ENCODE results near the gene RTP5. TPM values are rescaled to one million over a fixed set of nuclear protein-coding genes. Genes with fewer than 3 reads are reported as not detected.
A peak's percentile ranks its signal among the peaks of the same experiment; 100 is the strongest.

Gene RTP5
- total RNA-seq, 1 donor from 2014 or later, result not detected

DNA sequence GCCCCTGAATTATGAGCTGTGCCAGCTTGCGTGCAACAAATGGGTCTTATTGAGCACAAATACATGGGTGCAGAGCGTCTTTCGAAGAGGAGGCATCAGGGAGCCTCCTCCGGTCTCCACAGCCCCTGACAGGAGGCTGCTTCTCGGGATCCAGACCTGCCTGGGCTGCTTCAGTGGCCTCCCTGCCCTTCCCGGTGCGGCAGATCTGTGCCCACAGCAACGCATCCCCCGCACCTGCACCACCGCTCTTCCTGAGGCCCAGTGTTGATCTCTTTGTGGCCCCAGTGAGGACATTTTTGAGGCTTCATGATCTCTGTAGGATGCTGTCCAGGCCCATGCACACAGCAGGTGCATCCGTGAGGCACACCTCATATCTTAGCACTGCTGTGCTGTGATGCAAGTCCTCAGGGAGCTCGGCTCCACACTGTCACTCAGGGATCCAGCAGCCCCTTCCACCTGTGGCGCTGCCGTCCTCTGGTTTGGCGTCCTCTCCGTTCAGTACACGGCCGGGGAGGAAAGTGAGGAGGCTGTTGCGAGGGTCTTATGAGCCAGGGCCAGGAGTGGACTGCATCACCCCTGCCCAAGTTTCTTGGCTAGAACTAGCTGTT is 17.4 kb downstream of the RTP5 start:
- DNase-seq (ENCODE audit: low read depth in 2 of 2), result no peak

DNA sequence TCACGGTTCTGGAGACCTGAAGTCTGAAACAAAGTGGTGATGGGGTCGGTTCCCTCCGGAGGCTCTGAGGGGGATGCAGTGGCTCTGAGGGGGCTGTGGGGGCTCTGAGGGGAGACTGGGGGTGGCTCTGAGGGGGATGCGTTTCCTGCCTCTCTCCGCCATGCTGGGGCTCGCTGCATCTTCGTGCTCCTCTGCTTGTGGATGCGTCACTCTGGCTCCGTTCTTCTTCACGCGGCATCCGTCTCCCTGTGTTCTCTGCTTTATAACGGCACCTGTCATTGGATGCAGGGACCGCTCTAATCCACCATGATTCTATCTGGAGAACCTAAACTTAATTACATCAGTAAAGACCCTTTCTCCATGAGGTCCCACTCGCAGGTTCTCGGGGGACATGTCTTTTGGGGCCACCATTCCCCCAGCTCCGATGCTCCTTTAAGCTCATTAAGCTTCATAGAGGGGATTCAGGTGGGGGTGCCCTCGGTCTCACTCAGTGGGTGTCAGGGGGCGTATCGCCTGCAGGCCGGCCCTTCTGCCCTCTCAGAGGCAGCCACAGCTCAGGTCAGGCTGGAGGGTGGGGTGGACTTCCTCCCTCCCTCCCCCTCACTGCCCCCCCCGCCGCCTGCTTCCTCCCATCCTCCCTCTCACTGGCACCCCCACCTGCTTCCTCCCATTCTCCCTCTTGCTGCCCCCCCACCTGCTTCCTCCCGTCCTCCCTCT is 18.4 kb downstream of the RTP5 start:
- no peak for DNase-seq (ENCODE audit: low read depth in 2 of 2)

DNA sequence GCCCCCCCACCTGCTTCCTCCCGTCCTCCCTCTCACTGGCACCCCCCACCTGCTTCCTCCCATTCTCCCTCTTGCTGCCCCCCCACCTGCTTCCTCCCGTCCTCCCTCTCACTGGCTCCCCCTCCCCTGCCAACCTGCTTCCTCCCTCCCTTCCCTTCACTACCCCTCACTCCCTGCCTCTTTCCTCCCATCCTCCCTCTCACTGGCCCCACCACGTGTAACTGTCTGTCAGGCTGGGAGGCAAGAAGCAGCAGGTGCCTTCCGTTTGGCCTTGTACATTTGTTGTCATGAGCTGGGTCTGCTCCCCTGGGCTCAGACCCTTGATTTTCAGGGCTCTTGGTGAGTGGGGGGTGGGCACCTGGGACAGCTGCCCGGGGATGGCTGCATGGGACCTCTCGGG is 19.1 kb downstream of the RTP5 start:
- no peak for DNase-seq (ENCODE audit: low read depth in 2 of 2)

DNA sequence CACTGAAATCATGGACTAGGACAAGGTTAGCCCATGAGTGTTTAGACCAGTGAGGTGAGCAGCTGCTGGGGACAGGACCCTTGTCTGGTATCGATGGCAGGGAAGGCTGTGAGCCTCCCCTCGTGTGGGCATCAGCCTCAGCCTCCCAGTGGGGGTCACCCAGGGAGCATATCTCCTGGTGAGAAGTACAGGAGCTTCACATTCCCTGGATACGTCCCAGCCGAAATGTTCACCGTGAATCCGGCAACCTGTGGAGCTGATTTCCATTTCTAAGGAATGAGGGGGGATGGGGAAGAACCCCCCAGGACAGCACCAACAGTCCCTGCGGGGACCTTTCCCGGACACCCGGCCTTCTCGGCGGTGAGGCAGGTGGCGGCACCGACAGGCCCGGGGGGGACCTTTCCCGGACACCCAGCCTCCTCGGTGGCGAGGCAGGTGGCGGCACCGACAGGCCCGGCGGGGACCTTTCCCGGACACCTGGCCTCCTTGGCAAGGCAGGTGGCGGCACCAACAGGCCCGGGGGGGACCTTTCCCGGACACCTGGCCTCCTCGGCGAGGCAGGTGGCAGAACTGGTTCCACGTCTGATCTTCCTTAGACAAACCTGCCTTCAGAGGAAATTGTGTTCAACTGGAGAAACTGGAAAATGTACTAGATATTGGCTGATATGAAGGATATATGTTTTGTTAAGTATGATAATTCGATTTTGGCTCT is 21.2 kb downstream of the RTP5 start:
- DNase-seq (ENCODE audit: low read depth in 2 of 2), result no peak

DNA sequence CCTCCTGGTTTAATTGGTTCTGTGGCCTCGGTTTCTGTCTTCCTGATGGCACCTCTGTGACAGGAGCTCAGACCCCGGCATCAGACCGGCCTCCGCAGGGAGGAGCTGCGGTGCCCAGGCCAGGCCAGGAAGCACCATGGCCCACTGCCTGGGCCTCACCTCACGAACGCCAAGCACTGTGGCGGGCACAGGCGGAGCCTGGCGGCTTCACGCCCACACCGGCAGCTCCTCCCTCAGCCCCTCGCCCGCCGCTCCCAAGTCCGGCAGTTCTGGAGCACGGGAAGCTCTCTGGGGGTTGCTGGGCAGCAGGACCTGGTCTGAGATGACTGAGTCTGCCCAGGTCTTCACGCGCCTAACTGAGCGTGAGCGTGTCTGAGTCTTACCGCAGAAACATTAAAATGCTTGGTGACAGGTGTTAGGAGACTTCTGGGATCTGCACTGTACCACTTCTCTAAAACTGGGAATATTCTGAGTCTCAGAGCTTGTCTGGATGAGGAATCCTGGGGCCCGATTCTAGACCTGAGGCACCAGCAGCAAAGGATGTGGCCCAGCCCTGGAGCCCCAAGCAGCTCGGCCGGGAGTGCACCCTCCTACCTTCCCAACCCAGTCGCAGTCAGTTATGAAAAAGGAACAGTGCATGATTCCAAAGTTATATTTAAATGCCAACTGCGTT is 21.9 kb downstream of the RTP5 start:
- no peak for DNase-seq (ENCODE audit: low read depth in 2 of 2)

DNA sequence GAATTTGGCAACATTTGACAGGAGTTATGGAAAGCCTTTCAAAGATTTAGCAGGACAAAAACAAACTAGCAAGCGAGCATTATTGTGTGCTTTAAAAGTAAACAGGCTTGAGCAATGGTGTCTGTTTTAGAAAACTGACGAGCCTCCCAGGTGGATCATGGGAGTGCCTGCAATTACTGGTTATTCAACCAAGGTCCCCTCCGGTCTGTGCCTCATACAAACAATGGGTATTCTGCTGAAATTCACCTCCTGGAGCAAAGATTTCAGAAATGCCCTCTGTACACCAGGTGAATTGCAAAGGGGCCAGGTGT is 22.4 kb downstream of the RTP5 start:
- DNase-seq (ENCODE audit: low read depth in 2 of 2), result no peak

DNA sequence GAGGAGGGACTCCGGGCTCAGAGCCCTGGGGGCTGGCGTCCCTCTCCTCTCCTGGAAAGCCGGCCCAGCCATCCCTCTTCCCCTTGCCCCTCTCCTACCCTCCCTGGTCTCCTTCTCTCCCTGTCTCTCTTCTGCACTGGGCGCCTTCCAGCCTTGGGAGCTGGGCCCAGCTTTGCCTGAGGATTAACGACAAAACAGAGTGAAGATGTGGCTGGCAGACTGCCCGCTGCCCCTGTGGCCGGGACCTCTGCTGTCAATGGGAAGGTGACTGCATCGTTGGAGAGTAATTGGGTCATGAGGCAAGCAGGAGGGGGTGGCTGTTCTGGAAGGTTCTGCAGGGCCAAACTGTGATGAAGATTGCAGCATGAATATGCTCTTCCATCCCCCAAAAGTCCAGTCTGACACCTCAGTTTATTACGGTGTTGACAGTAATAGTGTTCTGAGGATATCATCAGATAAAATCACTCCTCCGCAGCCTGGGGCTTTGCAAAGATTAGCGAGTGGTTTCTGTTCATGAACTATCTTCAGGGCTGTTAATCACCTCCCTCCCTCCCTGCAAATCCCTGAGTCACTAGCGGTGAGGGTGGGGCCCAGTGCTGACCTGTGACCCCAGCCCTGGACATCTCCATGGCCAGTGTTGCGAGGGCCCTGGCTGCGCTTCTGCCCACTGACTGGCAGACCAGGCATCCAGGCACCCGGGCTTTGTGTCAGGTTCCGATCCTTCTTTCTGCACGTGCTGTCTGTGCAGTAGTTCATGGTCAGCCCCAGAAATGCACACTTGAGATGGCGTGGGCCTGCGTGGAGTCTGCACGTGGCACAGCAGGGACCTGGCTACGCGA is 23.0 kb downstream of the RTP5 start:
- DNase-seq (ENCODE audit: low read depth in 2 of 2), result no peak

DNA sequence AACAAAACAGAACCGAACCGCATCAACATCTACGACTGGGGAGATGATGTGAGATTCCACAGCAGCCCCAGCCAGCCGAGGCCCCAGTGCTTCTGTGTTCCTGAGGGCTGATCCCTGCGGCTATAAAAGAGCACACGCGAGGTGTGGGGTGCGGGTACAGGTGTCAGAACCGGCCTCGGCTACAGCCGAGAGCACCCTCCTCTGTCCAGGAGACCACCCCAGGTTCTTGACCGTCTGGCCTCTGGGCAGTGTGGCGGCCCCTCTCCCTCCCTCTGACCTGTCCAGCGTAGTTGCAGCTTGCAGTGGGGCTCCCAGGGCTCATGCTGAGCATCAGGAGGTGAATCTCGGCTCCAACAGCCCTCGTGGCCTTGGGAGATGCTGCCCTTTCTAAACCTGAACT is 23.7 kb downstream of the RTP5 start:
- DNase-seq (ENCODE audit: low read depth in 2 of 2), result no peak

DNA sequence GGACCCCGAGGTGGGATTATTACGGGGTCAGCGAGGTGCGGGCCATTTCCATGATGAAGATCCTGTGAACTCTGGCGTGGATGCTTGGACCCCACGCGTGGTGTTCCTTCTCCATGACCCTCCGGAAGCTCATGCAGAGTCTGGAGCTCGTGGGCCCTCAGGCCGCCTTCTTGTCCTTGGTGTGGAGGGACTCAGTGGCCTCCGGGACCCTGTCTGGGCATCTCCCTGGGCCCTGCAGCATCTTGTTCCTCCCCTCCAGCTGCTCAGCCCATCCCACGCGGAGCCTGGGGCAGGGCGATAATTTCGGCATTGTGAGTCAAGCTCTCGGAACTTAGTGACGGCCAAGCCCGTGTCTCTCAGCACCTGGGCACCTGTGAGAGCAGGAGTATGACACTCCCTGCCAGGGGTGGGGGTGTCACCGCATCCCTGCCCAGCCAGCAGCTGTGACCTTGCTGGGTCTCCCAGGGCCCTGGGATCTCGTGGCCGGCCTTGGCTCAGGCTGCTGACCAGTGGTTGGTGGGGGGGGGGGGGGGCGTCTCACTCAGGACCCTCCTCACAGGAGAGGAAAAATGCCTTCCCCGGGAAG is 24.6 kb downstream of the RTP5 start:
- DNase-seq (ENCODE audit: low read depth in 2 of 2), result no peak

DNA sequence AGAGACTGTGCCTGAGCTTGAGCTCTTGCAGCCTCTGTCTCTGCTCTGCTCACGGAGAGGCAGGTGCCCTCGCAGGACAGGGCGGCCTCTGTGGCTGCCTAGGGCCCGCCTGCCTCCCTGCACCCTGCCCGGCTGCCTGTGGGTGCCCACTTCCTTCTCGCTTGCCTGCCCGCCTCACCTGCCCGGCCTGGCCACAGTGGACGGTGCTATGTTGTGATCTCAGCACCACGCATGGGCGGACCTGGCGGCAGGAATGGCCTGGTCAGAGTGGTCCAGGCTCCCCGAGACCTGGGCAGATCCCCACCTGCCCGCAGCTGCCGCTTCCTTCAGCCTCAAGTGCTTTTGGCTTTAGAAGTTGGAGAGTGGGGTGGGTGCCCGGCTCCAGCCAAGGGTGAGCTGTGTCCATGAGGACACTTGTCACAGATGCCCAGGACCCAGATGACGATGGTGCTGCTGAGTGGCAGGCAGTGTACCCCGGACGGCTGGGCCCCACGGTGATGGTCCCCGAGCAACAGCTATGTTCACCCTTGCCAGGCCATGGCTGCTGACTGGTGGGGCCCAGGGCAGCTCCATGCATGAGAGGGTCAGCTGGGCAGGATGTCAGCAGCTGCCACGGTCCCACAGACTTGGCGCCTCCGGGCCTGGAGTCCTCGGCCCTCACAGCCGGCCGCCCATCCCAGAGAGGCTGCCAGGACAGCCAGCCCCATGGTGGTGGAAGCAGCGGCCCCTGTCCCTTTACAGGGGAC is 25.3 kb downstream of the RTP5 start:
- DNase-seq (ENCODE audit: low read depth in 2 of 2), result no peak

DNA sequence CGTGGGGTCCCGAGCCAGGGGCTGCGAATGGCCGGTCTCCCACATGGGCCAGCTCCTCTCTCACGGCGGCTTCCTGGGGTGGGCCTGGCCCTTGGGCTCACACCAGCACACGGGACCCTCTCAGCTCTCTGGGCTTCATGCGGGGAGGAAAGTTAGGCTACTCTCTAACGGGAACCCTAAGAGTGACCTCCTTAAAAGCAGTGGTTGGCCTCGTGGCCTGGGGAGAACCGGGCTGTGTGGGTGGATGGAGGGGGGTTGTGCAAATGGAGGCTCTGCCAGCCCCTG is 25.8 kb downstream of the RTP5 start:
- no peak for DNase-seq (ENCODE audit: low read depth in 2 of 2)

DNA sequence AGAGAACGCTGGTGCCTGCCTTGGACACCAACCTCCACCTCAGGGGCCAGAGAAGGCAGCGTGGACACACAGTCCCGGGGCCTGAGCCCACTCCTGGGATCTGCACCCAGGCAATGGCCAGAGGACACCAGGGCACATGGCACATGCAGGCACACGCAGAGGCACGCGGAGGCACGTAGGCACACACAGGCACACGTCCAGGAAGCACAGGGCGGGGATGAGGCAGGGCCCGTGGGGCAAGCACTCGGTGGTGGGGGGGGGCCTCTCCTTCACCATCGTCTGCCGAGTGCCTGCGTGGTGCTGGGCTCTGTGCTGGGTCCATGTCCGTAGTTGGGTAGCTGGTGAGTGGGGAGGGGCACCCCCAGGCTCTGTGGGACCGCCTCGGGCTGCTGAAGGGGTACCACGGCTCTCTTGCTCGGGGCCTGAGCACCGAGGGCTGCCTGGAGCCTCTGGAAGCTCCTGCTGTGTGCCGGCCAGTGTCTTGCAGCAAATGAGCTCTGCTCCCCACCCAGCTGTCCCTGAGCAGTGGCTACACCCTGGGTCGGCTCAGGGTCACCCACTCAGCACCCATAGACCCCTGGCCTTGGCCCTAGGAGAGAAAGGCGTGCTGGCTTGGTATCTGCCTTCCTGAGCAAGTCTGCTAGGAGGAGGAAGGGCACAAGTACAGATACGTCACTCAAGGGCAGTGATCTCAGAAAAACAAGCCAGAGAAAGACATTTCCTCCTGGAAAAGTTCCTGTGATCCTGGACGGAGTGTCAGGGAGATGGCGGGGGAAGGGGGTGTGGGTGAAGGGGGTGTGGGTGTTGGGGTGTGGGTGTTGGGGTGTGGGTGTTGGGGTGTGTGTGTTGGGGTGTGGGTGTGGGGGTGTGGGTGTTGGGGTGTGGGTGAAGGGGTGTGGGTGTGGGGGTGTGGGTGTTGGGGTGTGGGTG is 26.4 kb downstream of the RTP5 start:
- peak in 1 of 2 donors; percentile 68 for DNase-seq (ENCODE audit: low read depth in 2 of 2)

DNA sequence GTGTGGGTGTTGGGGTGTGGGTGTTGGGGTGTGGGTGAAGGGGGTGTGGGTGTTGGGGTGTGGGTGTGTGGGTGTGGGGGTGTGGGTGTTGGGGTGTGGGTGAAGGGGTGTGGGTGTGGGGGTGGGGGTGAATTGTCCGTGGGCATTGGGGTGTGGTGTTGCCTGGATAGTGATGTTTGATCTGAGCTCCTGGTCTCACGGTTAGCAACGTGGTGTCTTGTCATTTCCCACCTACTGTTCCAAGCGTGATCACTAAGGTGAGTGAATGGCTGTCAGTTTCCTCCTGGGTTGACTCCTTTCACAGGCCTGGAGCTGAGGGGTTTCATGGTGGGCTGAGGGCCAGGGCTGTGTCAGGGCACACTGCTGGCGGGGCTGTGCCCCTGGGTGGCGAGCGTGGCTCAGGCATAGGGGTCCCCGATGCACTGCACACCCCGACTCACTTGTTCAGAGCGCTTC is 27.2 kb downstream of the RTP5 start:
- DNase-seq (ENCODE audit: low read depth in 2 of 2), result no peak

DNA sequence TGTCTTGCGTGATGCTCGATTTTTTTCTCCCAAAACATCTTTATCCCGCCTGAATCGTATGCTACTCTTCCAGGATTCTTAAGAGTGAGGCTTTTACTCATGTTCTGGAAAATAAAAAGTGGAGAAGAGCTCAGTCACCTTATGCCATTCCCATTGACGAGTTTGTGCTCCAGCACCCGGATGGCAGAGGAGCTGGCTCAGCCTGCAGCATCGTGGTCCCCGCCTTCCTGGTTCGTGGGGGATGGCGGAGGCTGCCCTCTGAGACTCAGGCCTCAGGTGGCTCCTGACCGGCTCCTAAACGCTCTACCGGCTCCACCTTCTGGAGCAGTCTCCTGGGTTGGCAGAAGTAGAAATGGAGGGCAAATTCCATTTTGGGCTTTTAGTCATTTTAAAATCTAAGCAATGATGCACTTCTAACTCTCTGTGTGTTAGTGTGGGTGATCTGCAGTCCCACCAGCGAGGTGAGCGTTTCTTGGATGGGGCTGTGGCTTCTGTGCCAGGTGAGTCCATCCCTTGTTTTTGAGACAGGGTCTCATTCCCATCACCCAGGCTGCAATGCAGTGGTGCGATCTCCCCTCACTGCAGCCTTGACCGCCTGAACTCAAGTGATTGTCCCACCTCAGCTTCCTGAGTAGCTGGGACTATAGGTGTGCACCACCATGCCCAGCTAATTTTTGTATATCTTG is 27.8 kb downstream of the RTP5 start:
- no peak for DNase-seq (ENCODE audit: low read depth in 2 of 2)

DNA sequence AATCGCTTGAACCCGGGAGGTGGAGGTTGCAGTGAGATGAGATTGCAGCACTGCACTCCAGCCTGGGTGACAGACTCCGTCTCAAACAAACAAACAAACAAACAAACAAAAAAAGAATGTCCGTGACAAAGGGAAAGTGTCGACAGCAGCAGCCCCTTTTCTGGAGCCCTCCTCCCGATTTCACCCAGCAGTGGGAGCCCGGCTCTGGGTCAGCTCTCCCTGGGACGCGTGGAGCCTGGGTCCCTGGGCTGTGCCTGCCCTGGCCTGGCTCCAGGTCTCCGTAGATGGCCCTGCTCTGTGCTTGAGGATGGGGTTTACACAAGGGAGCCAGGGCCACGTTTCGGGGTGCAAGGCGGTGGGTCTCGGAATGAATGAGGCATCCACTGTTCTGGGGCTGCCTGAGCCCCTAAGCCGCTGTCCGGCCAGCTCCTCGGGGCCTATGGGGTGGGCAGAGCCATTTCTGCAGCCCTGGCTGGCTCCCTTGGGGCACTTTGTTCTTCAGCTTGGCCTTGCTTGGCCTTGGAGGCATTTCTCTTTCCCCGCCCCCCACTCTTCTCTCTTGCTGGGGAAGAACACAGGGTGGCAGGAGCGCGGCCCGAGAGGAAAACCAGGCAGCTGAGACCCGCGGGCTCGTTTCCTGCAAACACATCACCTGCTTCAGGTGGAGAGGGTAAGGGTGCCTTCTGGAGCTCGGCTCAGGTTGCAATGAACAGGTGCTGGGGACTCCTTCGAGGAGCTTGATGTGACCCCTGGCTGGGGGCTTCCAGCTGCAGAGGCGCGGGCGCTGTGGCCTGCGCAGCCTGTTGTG is 29.1 kb downstream of the RTP5 start:
- DNase-seq (ENCODE audit: low read depth in 2 of 2), result no peak

DNA sequence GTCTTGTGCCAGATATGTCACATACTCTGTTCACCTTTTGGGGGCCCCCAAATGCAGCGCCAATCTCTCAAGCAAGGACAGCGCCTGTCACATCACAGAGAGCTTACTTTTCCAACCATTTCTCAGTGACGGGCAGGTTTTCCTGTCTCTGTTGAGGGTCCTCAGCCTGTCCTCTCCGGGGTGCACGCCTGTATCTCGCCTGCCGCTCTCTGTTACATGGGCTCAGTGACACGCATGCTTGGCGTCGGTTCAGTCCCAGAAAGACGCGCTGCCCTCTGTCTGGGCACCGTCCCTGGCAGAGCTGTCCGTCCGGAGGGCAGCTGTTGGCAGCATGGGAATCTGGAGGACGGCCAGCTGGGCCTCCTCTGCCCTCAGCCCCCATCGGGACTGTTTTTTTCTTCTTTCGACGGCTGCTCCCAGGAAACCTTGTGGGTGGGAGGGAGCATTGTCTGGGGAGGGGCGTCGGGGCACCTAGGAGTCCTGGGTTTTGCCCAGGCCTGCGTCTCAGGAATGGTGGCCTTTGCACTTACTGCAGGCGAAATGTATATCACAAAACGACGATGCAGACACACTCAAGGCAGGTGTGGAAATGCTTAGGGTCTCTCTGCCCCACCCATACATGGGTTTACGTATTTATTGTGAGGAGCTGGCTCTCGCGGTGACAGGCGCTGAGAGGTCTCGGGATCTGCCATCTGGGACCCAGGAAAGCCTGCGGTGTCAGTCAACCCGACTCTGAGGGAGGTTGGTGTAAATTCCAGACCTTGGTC is 30.9 kb downstream of the RTP5 start:
- no peak for DNase-seq (ENCODE audit: low read depth in 2 of 2)

DNA sequence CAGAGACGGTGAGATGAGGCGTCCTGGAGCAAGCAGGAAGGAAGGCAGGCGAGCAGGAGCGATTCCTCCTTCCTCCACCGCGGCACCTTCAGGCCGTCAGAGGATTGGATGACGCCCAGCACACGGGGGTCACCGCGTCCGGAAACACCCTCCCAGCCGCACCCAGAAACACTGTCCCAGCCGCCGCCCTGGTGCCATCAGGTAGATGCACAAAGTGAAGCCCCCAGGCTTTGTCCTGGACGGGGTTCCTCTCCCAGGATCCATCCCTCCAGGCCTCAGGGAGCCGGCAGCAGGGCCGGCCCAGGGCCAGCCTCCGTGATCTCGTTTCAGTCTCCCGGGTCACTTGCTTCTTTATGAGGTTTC is 31.5 kb downstream of the RTP5 start:
- no peak for DNase-seq (ENCODE audit: low read depth in 2 of 2)
